Astrocyte of the spinal cord (primary cell): ENCODE results near the gene SAPCD2.

Experiments
- DNase-seq: peaks from one replicate; pipeline ENCODE4 v3.0.0; 2011; ENCODE audit warnings: low read depth, low spot score
- H3K4me3 ChIP-seq: 2 replicates; pipeline ENCODE4 v1.5.1; 2011; ENCODE audit warnings: low read depth, mild to moderate bottlenecking, low read length, moderate library complexity
- in situ Hi-C: cut with HindIII; loops from 2 replicates; pipeline ENCODE4 v1.10.0; 2017; ENCODE audit warnings: low sequenced_read_pairs
- TF ChIP-seq, protein P1 (sequence below): IDR thresholded peaks from 2 replicates; pipeline ENCODE4 v1.5.1; 2012; ENCODE audit warnings: low read depth, mild to moderate bottlenecking, low read length, inconsistent platforms

SAPCD2 gene

GRCh38 chr9:137069508-137070091, 757 bp downstream of the SAPCD2 start:
- DNase-seq, result no peak
- TF ChIP-seq, protein P1, sequence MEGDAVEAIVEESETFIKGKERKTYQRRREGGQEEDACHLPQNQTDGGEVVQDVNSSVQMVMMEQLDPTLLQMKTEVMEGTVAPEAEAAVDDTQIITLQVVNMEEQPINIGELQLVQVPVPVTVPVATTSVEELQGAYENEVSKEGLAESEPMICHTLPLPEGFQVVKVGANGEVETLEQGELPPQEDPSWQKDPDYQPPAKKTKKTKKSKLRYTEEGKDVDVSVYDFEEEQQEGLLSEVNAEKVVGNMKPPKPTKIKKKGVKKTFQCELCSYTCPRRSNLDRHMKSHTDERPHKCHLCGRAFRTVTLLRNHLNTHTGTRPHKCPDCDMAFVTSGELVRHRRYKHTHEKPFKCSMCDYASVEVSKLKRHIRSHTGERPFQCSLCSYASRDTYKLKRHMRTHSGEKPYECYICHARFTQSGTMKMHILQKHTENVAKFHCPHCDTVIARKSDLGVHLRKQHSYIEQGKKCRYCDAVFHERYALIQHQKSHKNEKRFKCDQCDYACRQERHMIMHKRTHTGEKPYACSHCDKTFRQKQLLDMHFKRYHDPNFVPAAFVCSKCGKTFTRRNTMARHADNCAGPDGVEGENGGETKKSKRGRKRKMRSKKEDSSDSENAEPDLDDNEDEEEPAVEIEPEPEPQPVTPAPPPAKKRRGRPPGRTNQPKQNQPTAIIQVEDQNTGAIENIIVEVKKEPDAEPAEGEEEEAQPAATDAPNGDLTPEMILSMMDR, result no peak
- H3K4me3 ChIP-seq, result peak overlapping the region; percentile 43
- in situ Hi-C loops, result no loop called here

- in situ Hi-C loops, result no loop called here
- peak overlapping the region; percentile 43 for H3K4me3 ChIP-seq
- DNase-seq, result no peak
- TF ChIP-seq, protein P1, result no peak
These were observed 1.5 kb downstream of the SAPCD2 start for GRCh38 chr9:137068539-137069507.

GRCh38 chr9:137067860-137068538, 2.4 kb downstream of the SAPCD2 start:
- TF ChIP-seq, protein P1, result peak; percentile 93
- DNase-seq, result peak; percentile 66
- no peak overlapping the region for H3K4me3 ChIP-seq
- in situ Hi-C loops, result no loop called here

GRCh38 chr9:137066096-137066861, 4.1 kb downstream of the SAPCD2 start:
- DNase-seq, result no peak
- TF ChIP-seq, protein P1, result no peak
- in situ Hi-C loops, result no loop called here
- H3K4me3 ChIP-seq, result no peak overlapping the region

DNA sequence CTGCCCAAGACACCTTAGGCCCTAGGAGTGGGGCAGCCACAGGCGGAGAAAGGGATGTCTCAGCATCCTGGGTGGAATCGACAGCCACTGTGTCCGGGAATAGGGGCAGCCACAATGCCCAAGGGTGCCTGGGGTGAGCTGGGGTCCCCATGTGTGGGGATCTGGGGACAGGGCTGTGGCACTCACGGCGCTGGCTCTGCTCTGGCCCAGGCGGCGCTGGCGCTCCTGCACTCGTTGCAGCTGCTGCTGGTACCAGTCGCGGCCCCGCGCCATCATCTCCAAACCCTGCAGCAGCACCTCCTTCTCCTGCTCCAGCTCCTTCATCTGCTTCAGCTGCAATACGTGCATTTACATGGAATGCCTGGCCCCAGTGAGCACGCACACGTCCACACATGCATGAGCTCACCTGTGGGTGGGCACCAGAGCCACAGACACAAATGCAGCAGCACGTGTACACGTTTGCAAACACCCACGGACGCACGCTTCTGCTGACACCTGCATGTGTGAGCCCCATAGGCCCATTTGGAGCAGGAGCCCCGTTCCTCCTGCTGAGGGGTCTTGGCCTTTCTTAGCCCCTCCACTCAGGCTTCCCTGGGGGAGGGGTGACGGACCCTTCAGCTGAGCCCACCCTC, 4.9 kb downstream of the SAPCD2 start:
- TF ChIP-seq, protein P1, result no peak
- DNase-seq, result no peak
- in situ Hi-C loops, result no loop called here
- no peak overlapping the region for H3K4me3 ChIP-seq

GRCh38 chr9:137064880-137065164, 5.5 kb downstream of the SAPCD2 start:
- DNase-seq, result no peak
- H3K4me3 ChIP-seq, result no peak overlapping the region
- in situ Hi-C loops, result no loop called here
- TF ChIP-seq, protein P1, result no peak
